A549 (cell line): Measurements from ENCODE around the gene LMF1.

Source experiments
- CHD2 ChIP-seq: fragments of 150-350 bp; IDR thresholded peaks from 2 replicates; pipeline ENCODE4 v1.6.1; 2014; ENCODE audit warnings: low read length; ENCODE audit not compliant: partially characterized antibody
- FOSL2 ChIP-seq, 2 experiments: fragments of 450-650 bp in 1 of 2; fragments of >200 bp in 1 of 2; sonication (Bioruptor Twin) in 1 of 2; formaldehyde crosslinking; IDR thresholded peaks; 2 replicates each; pipeline versions ENCODE4 v1.5.0 to v1.6.1; 2016 to 2020; ENCODE audit warnings: mild to moderate bottlenecking in 1 of 2, moderate library complexity in 1 of 2
- TF ChIP-seq, protein P1 (sequence below): fragments of >200 bp; sonication (Bioruptor Twin); formaldehyde crosslinking; IDR thresholded peaks from 3 replicates; pipeline ENCODE4 v1.5.1; 2016

GRCh38 chr16:883781-884180 lies 87.0 kb downstream of the LMF1 start:
- TF ChIP-seq FOSL2 (IDR thresholded peaks at IDR 0.05) (no peak), FOSL2 (CRISPR knock-in tag; IDR thresholded peaks at IDR 0.05) (no peak), CHD2 (no peak)
- TF ChIP-seq, protein P1, sequence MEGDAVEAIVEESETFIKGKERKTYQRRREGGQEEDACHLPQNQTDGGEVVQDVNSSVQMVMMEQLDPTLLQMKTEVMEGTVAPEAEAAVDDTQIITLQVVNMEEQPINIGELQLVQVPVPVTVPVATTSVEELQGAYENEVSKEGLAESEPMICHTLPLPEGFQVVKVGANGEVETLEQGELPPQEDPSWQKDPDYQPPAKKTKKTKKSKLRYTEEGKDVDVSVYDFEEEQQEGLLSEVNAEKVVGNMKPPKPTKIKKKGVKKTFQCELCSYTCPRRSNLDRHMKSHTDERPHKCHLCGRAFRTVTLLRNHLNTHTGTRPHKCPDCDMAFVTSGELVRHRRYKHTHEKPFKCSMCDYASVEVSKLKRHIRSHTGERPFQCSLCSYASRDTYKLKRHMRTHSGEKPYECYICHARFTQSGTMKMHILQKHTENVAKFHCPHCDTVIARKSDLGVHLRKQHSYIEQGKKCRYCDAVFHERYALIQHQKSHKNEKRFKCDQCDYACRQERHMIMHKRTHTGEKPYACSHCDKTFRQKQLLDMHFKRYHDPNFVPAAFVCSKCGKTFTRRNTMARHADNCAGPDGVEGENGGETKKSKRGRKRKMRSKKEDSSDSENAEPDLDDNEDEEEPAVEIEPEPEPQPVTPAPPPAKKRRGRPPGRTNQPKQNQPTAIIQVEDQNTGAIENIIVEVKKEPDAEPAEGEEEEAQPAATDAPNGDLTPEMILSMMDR, result no peak
